A673 (cell line): ENCODE measurements around the gene CNTN5. TPM values are rescaled to one million over a fixed set of nuclear protein-coding genes. Genes with fewer than 3 reads are reported as not detected.

ENCODE experiments used
- BruUV-seq: library from RNA; stranded (reverse); fragments of 400-500 nt; replicated peaks from 2 replicates; lab custom pipeline; 2021; lab: Mats Ljungman, UMichigan
- CTCF ChIA-PET: fragments of 300-600 bp; sonication (Branson Sonifier 250); formaldehyde crosslinking; loops from one replicate; lab custom pipeline; 2022; ENCODE audit warnings: antibody characterized with exemption; lab: Charles Lee
- POLR2A ChIA-PET: fragments of 300-600 bp; sonication (Branson Sonifier 250); formaldehyde crosslinking; loops from one replicate; lab custom pipeline; 2022; ENCODE audit warnings: antibody characterized with exemption; ENCODE audit not compliant: low non-redundant PET; lab: Charles Lee
- DNase-seq: peaks from one replicate; pipeline ENCODE4 v3.0.0-alpha.2; 2015; ENCODE audit warnings: low spot score
- H3K27ac ChIP-seq: fragments of 200-600 bp; sonication (generic); 2 replicates; pipeline ENCODE4 v1.5.1; 2016; ENCODE audit warnings: mixed run types, low read depth, mild to moderate bottlenecking, mixed read lengths, antibody characterized with exemption, low read length; ENCODE audit not compliant: poor library complexity, severe bottlenecking
- H3K27me3 ChIP-seq: fragments of 200-600 bp; sonication (generic); replicated peaks from 2 replicates; pipeline ENCODE4 v1.6.1; 2017; ENCODE audit warnings: mixed run types, low read depth, mild to moderate bottlenecking, mixed read lengths, antibody characterized with exemption, low read length; ENCODE audit not compliant: insufficient read depth, poor library complexity
- H3K36me3 ChIP-seq: fragments of 200-600 bp; sonication (generic); 2 replicates; pipeline ENCODE4 v1.6.1; 2016; ENCODE audit warnings: mixed run types, mild to moderate bottlenecking, mixed read lengths, antibody characterized with exemption, low read length; ENCODE audit not compliant: insufficient read depth, poor library complexity, severe bottlenecking
- H3K4me1 ChIP-seq: fragments of 200-600 bp; sonication (generic); 2 replicates; pipeline ENCODE4 v1.6.1; 2017; ENCODE audit warnings: mixed run types, mild to moderate bottlenecking, mixed read lengths, antibody characterized with exemption, low read length; ENCODE audit not compliant: insufficient read depth, poor library complexity, severe bottlenecking
- H3K4me3 ChIP-seq: fragments of 200-600 bp; sonication (generic); 2 replicates; pipeline ENCODE4 v1.5.1; 2016; ENCODE audit warnings: low read depth, mixed run types, mild to moderate bottlenecking, mixed read lengths, low read length; ENCODE audit not compliant: poor library complexity, severe bottlenecking
- H3K9me3 ChIP-seq: fragments of 200-600 bp; sonication (generic); 2 replicates; pipeline ENCODE4 v1.6.1; 2016; ENCODE audit warnings: mixed run types, low read depth, mild to moderate bottlenecking, mixed read lengths, antibody characterized with exemption, low read length; ENCODE audit not compliant: poor library complexity, severe bottlenecking
- EZH2 ChIP-seq: fragments of 200-600 bp; sonication (generic); IDR thresholded peaks from 2 replicates; pipeline ENCODE4 v1.6.1; 2017; ENCODE audit warnings: borderline replicate concordance, low read depth, mild to moderate bottlenecking, mixed read lengths, antibody characterized with exemption, low read length; ENCODE audit not compliant: poor library complexity, severe bottlenecking
- intact Hi-C: fragments of 100-400 bp; cut with micrococcal nuclease; formaldehyde crosslinking; loops from one replicate; pipeline ENCODE4 v1.10.0; 2022; ENCODE audit not compliant: unreplicated experiment
- total RNA-seq: library from RNA; stranded (reverse); gene quantifications from 2 replicates; pipeline ENCODE4 v1.2.3, GENCODE V29; 2021
- TF ChIP-seq, protein P1 (sequence below): fragments of 300-800, 200-600 bp; sonication (generic); conservative IDR thresholded peaks from 2 replicates; pipeline ENCODE4 v1.5.1; 2017; ENCODE audit warnings: low read depth, mild to moderate bottlenecking, antibody characterized with exemption, low read length, moderate library complexity, mixed read lengths

The CNTN5 gene
- total RNA-seq, 1 experiment from 2014 or later = 0.80 TPM

DNA sequence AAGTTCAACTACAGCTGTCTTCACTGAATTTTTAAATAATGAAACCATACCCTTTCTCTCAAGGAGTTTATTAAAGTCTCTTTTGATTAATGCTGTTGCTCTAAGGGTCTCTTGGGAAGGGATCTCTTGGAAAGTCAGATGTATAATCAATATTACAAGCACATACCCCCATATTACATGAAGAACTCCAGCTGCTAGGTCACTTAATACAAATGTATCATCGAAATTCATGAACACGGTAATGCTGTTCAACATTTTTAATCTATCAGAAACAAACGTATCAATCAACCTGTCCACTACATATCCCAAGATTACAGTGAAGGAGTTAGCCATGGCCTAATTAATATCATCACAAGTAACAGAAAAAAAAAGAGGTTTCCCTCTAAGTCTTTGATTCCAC is 1283.1 kb downstream of the CNTN5 start:
- no peaks in the 10 kb centered on the region for H3K27me3 ChIP-seq
- TF ChIP-seq, protein P1, sequence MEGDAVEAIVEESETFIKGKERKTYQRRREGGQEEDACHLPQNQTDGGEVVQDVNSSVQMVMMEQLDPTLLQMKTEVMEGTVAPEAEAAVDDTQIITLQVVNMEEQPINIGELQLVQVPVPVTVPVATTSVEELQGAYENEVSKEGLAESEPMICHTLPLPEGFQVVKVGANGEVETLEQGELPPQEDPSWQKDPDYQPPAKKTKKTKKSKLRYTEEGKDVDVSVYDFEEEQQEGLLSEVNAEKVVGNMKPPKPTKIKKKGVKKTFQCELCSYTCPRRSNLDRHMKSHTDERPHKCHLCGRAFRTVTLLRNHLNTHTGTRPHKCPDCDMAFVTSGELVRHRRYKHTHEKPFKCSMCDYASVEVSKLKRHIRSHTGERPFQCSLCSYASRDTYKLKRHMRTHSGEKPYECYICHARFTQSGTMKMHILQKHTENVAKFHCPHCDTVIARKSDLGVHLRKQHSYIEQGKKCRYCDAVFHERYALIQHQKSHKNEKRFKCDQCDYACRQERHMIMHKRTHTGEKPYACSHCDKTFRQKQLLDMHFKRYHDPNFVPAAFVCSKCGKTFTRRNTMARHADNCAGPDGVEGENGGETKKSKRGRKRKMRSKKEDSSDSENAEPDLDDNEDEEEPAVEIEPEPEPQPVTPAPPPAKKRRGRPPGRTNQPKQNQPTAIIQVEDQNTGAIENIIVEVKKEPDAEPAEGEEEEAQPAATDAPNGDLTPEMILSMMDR = no peak
- no peak for TF ChIP-seq EZH2
- intact Hi-C loops = no loop called here
- no peaks in the 10 kb centered on the region for H3K4me1 ChIP-seq
- no peak overlapping the region for H3K27ac ChIP-seq
- POLR2A ChIA-PET = no interaction called here
- CTCF ChIA-PET = no interaction called here
- no peaks in the 10 kb centered on the region for H3K36me3 ChIP-seq
- no peaks in the 10 kb centered on the region for H3K9me3 ChIP-seq
- no peak overlapping the region for H3K4me3 ChIP-seq
- DNase-seq = no peak
- no TSS peak for BruUV-seq

GRCh38 chr11:100308202-100308601 is 1287.5 kb downstream of the CNTN5 start:
- no TSS peak for BruUV-seq
- H3K27me3 ChIP-seq = no peaks in the 10 kb centered on the region

GRCh38 chr11:100315946-100316345 is 1295.2 kb downstream of the CNTN5 start:
- ChIA-PET POLR2A (no interaction called here), CTCF (no interaction called here)
- no TSS peak for BruUV-seq
- no peak overlapping the region for H3K4me3 ChIP-seq
- TF ChIP-seq, protein P1 = no peak
- no peak for TF ChIP-seq EZH2
- no peaks in the 10 kb centered on the region for H3K4me1 ChIP-seq
- H3K9me3 ChIP-seq = no peaks in the 10 kb centered on the region
- H3K27ac ChIP-seq = no peak overlapping the region
- intact Hi-C loops = no loop called here
- DNase-seq = no peak
- no peaks in the 10 kb centered on the region for H3K36me3 ChIP-seq
- no peaks in the 10 kb centered on the region for H3K27me3 ChIP-seq

More at GRCh38 chr11:100308202-100308601, 1287.5 kb downstream of the CNTN5 start:
- H3K9me3 ChIP-seq = no peaks in the 10 kb centered on the region
- H3K27ac ChIP-seq = no peak overlapping the region
- intact Hi-C loops = no loop called here
- no peak overlapping the region for H3K4me3 ChIP-seq
- ChIA-PET POLR2A (no interaction called here), CTCF (no interaction called here)
- no peaks in the 10 kb centered on the region for H3K4me1 ChIP-seq
- no peaks in the 10 kb centered on the region for H3K36me3 ChIP-seq
- DNase-seq = no peak
- no peak for TF ChIP-seq EZH2

DNA sequence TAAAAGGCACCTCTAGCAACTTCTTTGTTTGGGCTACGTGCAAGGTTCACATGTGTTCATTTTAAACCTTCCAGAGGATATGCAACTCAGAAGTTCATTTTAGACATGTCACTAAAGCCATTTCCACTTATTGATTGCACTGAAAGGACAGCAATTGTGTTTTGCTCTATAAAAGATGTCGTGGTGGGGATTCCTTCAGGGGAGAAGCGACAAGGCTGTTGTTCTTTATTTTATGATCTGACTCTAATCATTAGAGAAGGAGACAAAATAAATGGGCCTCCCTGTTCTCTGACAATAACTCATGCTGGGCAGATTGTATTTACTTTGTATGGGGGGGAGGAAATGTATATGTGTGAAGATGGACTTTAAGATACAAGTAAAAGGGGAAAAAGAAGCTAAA is 1296.2 kb downstream of the CNTN5 start:
- intact Hi-C loops = no loop called here
- Histone ChIP-seq H3K27ac (no peak overlapping the region), H3K9me3 (no peaks in the 10 kb centered on the region), H3K4me1 (no peaks in the 10 kb centered on the region), H3K4me3 (no peak overlapping the region), H3K27me3 (no peaks in the 10 kb centered on the region), H3K36me3 (no peaks in the 10 kb centered on the region)
- no peak for DNase-seq
- TF ChIP-seq, protein P1 = no peak
- TF ChIP-seq EZH2 = no peak
- POLR2A ChIA-PET = no interaction called here
- BruUV-seq = no TSS peak
- CTCF ChIA-PET = no interaction called here
